GM10266 (cell line): ENCODE results near the gene ANKDD1B.
A peak's percentile ranks its signal among the peaks of the same experiment; 100 is the strongest.

Source experiments
- DNase-seq: peaks from one replicate; pipeline ENCODE4 v3.0.0; 2012; ENCODE audit errors: extremely low spot score
- CTCF ChIP-seq: IDR thresholded peaks from 2 replicates; pipeline ENCODE4 v1.5.1; 2012; ENCODE audit warnings: mild to moderate bottlenecking, low read depth; ENCODE audit not compliant: control insufficient read depth, insufficient read depth; ENCODE audit errors: missing control alignments

Gene ANKDD1B

GRCh38 chr5:75706016-75706415 is 94.8 kb downstream of the ANKDD1B start:
- no peak for TF ChIP-seq CTCF
- no peak for DNase-seq

- no peak for DNase-seq
- TF ChIP-seq CTCF, result no peak
These were observed 95.5 kb downstream of the ANKDD1B start for GRCh38 chr5:75706775-75707174.

GRCh38 chr5:75707911-75708509 is 96.8 kb downstream of the ANKDD1B start:
- no peak for DNase-seq
- no peak for TF ChIP-seq CTCF

- no peak for DNase-seq
- no peak for TF ChIP-seq CTCF
These were observed 99.4 kb downstream of the ANKDD1B start for GRCh38 chr5:75710637-75711036.

GRCh38 chr5:75711151-75711550 is 99.9 kb downstream of the ANKDD1B start:
- no peak for DNase-seq
- no peak for TF ChIP-seq CTCF

GRCh38 chr5:75712091-75712490 is 100.8 kb downstream of the ANKDD1B start:
- no peak for DNase-seq
- no peak for TF ChIP-seq CTCF

- TF ChIP-seq CTCF, result no peak
These were observed 105.4 kb downstream of the ANKDD1B start for GRCh38 chr5:75716715-75717081.

More at GRCh38 chr5:75716715-75717081, 105.4 kb downstream of the ANKDD1B start:
- peak; percentile 8 for DNase-seq
